Measurements from ENCODE around the gene MAF. TPM values are rescaled to one million over a fixed set of nuclear protein-coding genes. Genes with fewer than 3 reads are reported as not detected.

Gene MAF
- total RNA-seq, 2 donors from 2014 or later, result 12.3 to 21.1 TPM

GRCh38 chr16:79601092-79601930 is 774 bp upstream of the MAF start:
- DNase-seq, result peak; percentile 65
- Histone ChIP-seq H3K9ac (ENCODE audit: low read depth in 2 of 2, low read length in 2 of 2) (peak overlapping the region; percentile 67 to 86), H3K4me1 (no peaks in the 10 kb centered on the region), H3K27me3 (peaks cover 4% of the 10 kb centered on the region), H3K9me3 (no peaks in the 10 kb centered on the region), H3K36me3 (no peaks in the 10 kb centered on the region), H3K4me3 (peak overlapping the region; percentile 66), H3K27ac (peak overlapping the region; percentile 79)
- intact Hi-C loops (cut with DNase I), result loop anchor here (10.0 kb wide), 3 partner anchors 173 to 1097 kb away; no protein-coding TSS in a partner anchor
- TF ChIP-seq CTCF (IDR thresholded peaks at IDR 0.05), result no peak

GRCh38 chr16:79599837-79600637 is 500 bp downstream of the MAF start:
- peak overlapping the region; percentile 73 to 86 for H3K9ac ChIP-seq (ENCODE audit: low read depth in 2 of 2, low read length in 2 of 2)
- intact Hi-C loops (cut with DNase I), result loop anchor here (10.0 kb wide), 3 partner anchors 175 to 1095 kb away; no protein-coding TSS in a partner anchor
- no peak for TF ChIP-seq CTCF (IDR thresholded peaks at IDR 0.05)
- peak; percentile 32 for DNase-seq
- H3K4me3 ChIP-seq, result peak overlapping the region; percentile 66
- no peaks in the 10 kb centered on the region for H3K4me1 ChIP-seq
- H3K36me3 ChIP-seq, result no peaks in the 10 kb centered on the region
- no peaks in the 10 kb centered on the region for H3K9me3 ChIP-seq
- peak overlapping the region; percentile 79 for H3K27ac ChIP-seq
- H3K27me3 ChIP-seq, result peaks cover 4% of the 10 kb centered on the region

- no peaks in the 10 kb centered on the region for H3K4me1 ChIP-seq
- H3K9ac ChIP-seq (ENCODE audit: low read depth in 2 of 2, low read length in 2 of 2), result peak overlapping the region; percentile 73
- peak overlapping the region; percentile 66 for H3K4me3 ChIP-seq
- peak overlapping the region; percentile 79 for H3K27ac ChIP-seq
- no peak for TF ChIP-seq CTCF (IDR thresholded peaks at IDR 0.05)
- no peak for DNase-seq
- no peaks in the 10 kb centered on the region for H3K36me3 ChIP-seq
- H3K27me3 ChIP-seq, result peaks cover 4% of the 10 kb centered on the region
- no peaks in the 10 kb centered on the region for H3K9me3 ChIP-seq
- intact Hi-C loops (cut with DNase I), result no loop called here
Observed at GRCh38 chr16:79599256-79599836, 1.2 kb downstream of the MAF start.

- intact Hi-C loops (cut with DNase I), result no loop called here
- peaks cover 4% of the 10 kb centered on the region for H3K27me3 ChIP-seq
- H3K9me3 ChIP-seq, result no peaks in the 10 kb centered on the region
- H3K27ac ChIP-seq, result peak overlapping the region; percentile 56
- no peak for TF ChIP-seq CTCF (IDR thresholded peaks at IDR 0.05)
- no peaks in the 10 kb centered on the region for H3K36me3 ChIP-seq
- peak overlapping the region; percentile 43 for H3K4me3 ChIP-seq
- peak; percentile 29 for DNase-seq
- no peaks in the 10 kb centered on the region for H3K4me1 ChIP-seq
- peak overlapping the region; percentile 40 to 66 for H3K9ac ChIP-seq (ENCODE audit: low read depth in 2 of 2, low read length in 2 of 2)
Observed at GRCh38 chr16:79598348-79599181, 2.0 kb downstream of the MAF start.

- H3K4me1 ChIP-seq, result no peaks in the 10 kb centered on the region
- intact Hi-C loops (cut with DNase I), result no loop called here
- no peak for TF ChIP-seq CTCF (IDR thresholded peaks at IDR 0.05)
- no peak for DNase-seq
- H3K9me3 ChIP-seq, result no peaks in the 10 kb centered on the region
- no peaks in the 10 kb centered on the region for H3K36me3 ChIP-seq
- no peak overlapping the region for H3K9ac ChIP-seq (ENCODE audit: low read depth in 2 of 2, low read length in 2 of 2)
- H3K4me3 ChIP-seq, result peak overlapping the region; percentile 26
- no peak overlapping the region for H3K27ac ChIP-seq
- H3K27me3 ChIP-seq, result peaks cover 4% of the 10 kb centered on the region
Observed at GRCh38 chr16:79598063-79598347, 2.5 kb downstream of the MAF start.
